ENCODE measurements around the gene IZUMO1. TPM values are rescaled to one million over a fixed set of nuclear protein-coding genes. Genes with fewer than 3 reads are reported as not detected.
A peak's percentile ranks its signal among the peaks of the same experiment; 100 is the strongest.

IZUMO1 gene
- total and polyA plus RNA-seq, 10 donors: 0.26 to 5.3 (median 1.0) TPM; not detected in 1

- Histone ChIP-seq H3K4me3 (no peak overlapping the region), H3K4me1 (peaks cover 0 to 77% (median 31%) of the 10 kb centered on the region in 6 donors), H3K36me3 (peaks cover 0 to 18% (median 0%) of the 10 kb centered on the region in 6 donors), H3K27ac (peak overlapping the region in 7 of 8 donors; percentile 77 to 85 (median 81)), H3K27me3 (replicated peaks in 1 of 7) (peaks cover 0 to 34% (median 0%) of the 10 kb centered on the region in 7 donors), H3K9me3 (peaks cover 0 to 7% (median 0%) of the 10 kb centered on the region in 8 donors)
- intact Hi-C loops (cut with DNase I; ENCODE audit: low total_unique reads): no loop called here
- no peak for DNase-seq
- WGBS, 5 donors: 75 to 89% (median 82%) methylated on average over 8 of the region's 8 CpGs
- TF ChIP-seq CTCF (IDR thresholded peaks at IDR 0.05 in 8 of 11, conservative IDR thresholded peaks at IDR 0.05 in 3 of 11): no peak
Observed at GRCh38 chr19:48746110-48746509, 599 bp downstream of the IZUMO1 start.

GRCh38 chr19:48745208-48745995 is 1.3 kb downstream of the IZUMO1 start:
- TF ChIP-seq CTCF (IDR thresholded peaks at IDR 0.05 in 8 of 11, conservative IDR thresholded peaks at IDR 0.05 in 3 of 11) (no peak), POLR2A (IDR thresholded peaks at IDR 0.05) (no peak), POLR2AphosphoS5 (IDR thresholded peaks at IDR 0.05) (no peak)
- Histone ChIP-seq H3K4me3 (peak overlapping the region in 1 of 8 donors; percentile 13), H3K36me3 (peaks cover 0 to 16% (median 0%) of the 10 kb centered on the region in 6 donors), H3K4me1 (peaks cover 0 to 77% (median 33%) of the 10 kb centered on the region in 6 donors), H3K27ac (peak overlapping the region in 2 of 8 donors; percentile 35 to 46), H3K9me3 (peaks cover 0 to 7% (median 0%) of the 10 kb centered on the region in 8 donors), H3K27me3 (replicated peaks in 1 of 7) (peaks cover 0 to 36% (median 6%) of the 10 kb centered on the region in 7 donors)
- whole genome bisulfite sequencing, 5 donors: 33 to 45% (median 37%) methylated on average over 33 of the region's 33 CpGs
- no peak for DNase-seq
- intact Hi-C loops (cut with DNase I; ENCODE audit: low total_unique reads): no loop called here

GRCh38 chr19:48742096-48742495 is 4.6 kb downstream of the IZUMO1 start:
- no peak for TF ChIP-seq POLR2A (IDR thresholded peaks at IDR 0.05)
- no peak for TF ChIP-seq POLR2AphosphoS5 (IDR thresholded peaks at IDR 0.05)
- no peak for TF ChIP-seq CTCF (IDR thresholded peaks at IDR 0.05 in 8 of 11, conservative IDR thresholded peaks at IDR 0.05 in 3 of 11)
- intact Hi-C loops (cut with DNase I; ENCODE audit: low total_unique reads): no loop called here
- Histone ChIP-seq H3K27me3 (replicated peaks in 1 of 7) (peaks cover 0 to 46% (median 20%) of the 10 kb centered on the region in 7 donors), H3K36me3 (no peaks in the 10 kb centered on the region), H3K27ac (peak overlapping the region in 6 of 8 donors; percentile 74 to 85 (median 83)), H3K9me3 (peaks cover 0 to 7% (median 0%) of the 10 kb centered on the region in 8 donors), H3K4me1 (peaks cover 0 to 74% (median 40%) of the 10 kb centered on the region in 6 donors), H3K4me3 (no peak overlapping the region)
- DNase-seq: no peak
- WGBS, 5 donors: 84 to 94% (median 89%) methylated on average over 11 of the region's 11 CpGs
